ENCODE measurements around the gene KAT7.
"Not testable (repeated sequence)": the region's sequence is repeated elsewhere in the genome, so short reads cannot be mapped to it uniquely, and the experiment has no call there.

The KAT7 gene

DNA sequence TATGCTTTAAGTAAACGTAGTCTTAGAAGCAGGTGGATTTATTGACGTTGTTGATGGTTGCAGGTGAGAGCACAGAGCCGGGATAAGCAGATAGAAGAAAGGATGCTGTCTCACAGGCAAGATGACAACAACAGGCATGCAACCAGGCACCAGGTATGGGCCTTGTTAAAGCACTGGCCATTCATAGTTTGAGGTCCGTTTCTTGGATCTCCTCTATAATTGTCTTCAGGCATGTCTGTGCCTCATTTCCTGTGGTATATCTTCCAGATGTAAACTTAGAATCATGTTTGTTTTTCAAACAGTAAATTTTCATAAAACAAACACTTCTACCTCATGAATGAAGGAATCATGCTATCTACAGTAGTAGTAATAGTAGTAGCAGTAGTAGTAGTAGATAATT lies 20.6 kb downstream of the KAT7 start:
- DNase-seq (ENCODE audit: low spot score): no peak

DNA sequence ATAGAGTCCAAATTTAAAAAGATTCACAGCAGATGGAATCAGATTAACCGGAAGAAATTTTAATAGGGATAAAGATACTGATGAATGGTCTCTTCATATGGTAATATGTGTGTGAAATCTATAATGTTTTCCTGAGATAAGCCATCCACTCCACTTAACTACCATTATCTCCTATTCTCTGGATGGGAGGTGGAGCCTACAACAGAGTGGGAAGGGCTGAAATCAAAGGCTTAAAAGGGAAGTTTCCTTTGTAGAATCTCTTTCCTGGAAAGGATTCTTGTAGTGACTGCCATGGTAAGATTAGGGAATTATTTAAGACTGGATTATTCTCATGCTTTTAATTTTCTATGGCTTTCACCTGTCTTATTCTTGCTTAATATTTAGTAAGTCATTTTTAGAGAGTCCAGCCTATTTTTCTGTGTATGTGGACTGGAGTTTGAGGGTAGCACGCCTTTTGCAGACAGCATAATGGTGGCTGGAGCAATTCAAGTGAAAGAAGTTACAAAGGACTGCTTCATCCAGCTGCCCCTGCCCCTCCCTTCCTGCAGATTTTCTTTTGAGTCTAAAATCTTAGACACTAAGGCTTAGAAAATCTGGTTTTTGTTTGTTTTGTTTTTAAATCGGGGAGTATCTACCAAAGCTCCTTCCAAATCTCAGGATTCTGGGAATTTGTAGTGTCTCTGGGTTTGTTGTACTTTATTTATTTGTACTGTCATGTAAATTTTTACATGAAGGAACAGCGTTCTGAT lies 26.5 kb downstream of the KAT7 start:
- DNase-seq (ENCODE audit: low spot score): no peak

DNA sequence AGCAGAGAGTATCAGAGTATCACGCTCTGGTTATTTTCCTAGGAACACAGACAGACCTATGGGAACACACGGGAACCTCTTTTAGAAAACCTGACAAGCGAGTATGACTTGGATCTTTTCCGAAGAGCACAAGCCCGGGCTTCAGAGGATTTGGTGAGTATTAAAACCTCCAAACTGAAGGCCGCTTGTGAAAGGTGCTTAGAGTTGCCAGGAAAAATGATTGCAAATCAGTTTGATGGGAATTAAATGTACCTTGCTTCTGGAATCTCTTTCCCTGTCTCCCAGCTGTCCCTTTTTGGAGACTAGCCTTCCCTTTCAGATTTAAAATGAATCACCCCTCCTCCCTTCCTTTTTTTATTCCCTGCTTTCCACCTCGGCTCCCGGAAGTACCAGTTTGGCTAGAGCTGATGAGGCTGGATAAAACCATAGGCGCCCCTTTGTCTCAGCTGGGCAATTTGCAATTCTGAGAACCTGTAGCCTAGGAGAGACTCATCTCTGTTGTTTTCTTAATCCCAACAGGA lies 27.3 kb downstream of the KAT7 start:
- DNase-seq (ENCODE audit: low spot score): no peak

DNA sequence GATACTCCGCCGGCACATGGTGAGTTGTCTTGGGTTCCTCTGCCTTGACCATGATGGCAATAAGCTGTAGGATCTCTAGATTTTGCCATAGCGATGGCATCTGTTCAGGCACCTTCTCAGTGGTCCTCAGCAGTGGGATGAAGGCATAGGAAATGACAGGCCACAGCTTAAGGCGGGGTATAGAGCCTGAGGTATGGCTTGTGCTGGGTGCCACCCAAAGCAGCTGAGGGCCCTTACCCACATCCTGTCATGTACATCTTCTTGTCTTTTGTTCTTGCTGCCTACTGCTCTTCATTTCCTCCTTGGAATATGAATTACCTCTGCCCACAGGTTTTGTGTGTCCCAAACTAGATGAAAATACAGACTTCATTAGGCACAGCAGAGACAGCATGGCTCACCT lies 29.5 kb downstream of the KAT7 start:
- no peak for DNase-seq (ENCODE audit: low spot score)

DNA sequence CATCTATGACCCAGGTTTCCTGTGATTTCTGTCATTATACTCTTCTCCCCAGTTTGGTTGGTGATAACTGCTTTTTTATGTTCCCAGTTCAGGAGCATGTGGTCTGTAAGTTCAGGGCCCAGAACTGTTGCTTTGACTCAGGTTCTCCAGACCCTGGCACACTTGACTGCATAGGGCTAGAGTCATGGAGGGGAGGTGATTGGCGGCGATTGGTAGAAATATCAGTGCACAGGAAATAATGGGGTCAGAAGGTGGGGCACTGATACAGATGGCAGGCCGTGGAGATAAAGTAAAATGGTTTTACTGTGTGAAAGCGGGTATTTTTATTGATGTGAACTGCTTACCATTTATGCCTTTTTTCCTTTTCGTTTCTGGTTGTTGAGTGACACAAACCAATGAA lies 30.7 kb downstream of the KAT7 start:
- DNase-seq (ENCODE audit: low spot score): no peak

DNA sequence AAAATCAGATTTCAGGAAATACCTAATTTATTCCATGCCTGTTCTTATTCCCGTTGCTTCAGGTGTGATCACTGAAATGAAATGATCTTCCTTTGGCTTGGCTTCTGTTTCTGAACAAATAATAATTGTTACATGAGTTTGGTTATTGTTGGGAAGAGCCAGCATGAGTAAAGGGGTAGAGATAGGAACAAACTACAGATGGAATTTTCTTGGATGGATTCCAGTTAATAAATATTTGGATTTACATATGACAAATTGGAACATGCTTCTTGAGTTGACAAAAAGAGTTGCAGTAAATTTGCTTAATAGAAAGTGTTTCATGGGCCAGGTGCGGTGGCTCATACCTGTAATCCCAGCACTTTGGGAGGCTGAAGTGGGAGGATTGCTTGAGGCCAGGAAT lies 31.2 kb downstream of the KAT7 start:
- no peak for DNase-seq (ENCODE audit: low spot score)

DNA sequence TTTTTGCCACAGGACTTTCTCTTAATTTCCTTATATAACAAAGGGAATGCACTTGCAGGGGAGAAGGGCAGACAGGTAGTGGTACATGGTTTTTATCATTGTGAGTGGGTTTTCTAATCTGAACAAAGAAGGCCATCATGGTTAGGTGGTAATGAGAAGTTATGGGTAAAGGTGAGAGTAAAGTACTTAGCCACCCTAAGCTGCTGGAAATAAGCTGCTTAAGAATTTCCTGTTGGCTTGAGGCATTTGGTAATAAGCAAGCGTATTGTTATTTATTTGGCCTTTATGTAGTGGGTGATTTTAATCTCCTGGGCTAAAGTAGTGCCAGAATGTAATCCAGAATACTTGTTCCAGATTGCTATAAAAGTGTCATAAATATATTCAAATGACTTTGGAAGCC lies 32.3 kb downstream of the KAT7 start:
- DNase-seq (ENCODE audit: low spot score): no peak

DNA sequence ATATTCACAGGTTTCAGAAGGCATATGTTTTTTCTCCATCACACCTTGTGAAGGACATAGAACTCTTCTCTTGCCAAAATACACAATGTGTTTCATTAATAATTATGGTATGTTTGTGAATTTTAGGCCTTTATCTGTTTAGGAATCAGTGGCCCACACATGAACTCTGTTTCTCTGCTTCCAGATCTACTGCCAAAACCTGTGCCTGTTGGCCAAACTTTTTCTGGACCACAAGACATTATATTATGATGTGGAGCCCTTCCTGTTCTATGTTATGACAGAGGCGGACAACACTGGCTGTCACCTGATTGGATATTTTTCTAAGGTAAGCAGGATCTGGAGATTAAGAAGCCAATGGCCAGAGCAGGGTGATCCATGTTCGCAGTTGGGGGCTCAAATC lies 33.0 kb downstream of the KAT7 start:
- DNase-seq (ENCODE audit: low spot score): no peak

DNA sequence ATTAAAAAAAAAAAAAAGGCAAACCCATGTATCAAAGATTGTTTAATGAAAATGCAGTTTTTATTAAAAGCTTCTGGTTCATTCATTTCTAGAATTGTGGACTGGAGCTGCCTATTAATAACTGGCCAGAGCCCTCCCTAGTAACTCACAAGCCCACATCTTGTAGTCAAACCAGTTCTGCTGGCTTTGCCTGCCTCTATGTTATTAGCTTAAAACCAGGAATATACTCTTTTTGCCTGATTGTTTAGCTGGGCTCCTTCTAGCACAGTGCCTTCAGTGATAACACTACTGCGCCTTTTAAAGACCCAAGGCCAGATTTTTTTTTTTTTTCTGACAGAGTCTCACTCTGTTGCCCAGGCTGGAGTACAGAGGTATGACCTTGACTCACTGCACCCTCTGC lies 33.4 kb downstream of the KAT7 start:
- DNase-seq (ENCODE audit: low spot score): no peak

DNA sequence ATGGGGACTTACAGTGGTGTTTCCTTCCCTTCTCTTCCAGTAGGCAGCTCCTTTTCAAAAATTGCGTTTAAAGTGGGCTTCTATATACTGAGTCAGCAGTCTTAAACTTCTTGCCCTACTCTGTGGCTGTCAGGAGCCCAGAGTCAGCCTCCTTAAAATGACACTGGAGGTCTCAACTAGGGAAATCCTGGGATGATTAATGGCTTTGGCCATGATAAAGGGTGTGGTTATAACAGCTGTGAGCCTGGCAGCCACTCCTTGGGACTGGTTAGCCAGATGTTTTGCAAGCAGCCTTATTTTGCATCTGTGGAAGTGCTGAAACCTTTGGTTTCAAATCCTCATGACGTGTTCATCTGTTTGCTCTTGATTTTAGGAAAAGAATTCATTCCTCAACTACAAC lies 34.3 kb downstream of the KAT7 start:
- no peak for DNase-seq (ENCODE audit: low spot score)

DNA sequence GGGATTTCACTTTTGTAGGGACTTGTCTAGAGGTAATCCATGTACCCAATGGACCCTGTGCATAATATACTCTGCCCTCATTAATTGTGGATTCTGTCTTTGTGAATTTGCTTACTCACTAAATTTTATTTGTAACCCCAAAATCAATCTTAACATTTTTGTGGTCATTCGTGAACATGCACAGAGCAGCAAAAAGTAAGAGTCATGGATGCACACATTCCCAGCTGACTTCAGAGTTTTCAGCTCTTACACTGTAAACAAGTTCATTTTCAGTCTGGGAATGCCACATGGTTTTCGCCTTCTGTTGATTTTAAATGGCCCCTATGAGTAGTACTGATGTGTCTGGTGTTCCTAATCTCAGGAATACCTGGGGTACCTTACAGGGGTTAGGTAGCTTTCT lies 35.1 kb downstream of the KAT7 start:
- DNase-seq (ENCODE audit: low spot score): no peak

DNA sequence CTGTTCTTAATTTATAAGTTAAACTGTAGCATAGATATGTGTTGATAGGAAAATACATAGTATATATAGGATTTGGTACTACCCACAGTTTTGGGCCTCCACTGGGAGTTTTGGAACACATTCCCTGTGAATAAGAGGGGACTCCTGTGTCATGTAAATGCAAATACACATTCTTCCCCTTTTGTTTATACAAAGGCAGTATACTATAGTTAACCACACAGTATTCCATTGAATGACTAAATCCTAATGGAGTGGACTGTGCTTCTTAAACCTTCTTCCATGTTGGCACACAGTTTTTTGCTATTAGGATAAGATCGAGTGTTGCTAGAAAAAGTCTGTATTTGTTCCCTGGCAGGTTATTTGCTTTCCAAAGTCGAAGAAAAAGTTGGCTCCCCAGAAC lies 37.2 kb downstream of the KAT7 start:
- DNase-seq (ENCODE audit: low spot score): no peak

DNA sequence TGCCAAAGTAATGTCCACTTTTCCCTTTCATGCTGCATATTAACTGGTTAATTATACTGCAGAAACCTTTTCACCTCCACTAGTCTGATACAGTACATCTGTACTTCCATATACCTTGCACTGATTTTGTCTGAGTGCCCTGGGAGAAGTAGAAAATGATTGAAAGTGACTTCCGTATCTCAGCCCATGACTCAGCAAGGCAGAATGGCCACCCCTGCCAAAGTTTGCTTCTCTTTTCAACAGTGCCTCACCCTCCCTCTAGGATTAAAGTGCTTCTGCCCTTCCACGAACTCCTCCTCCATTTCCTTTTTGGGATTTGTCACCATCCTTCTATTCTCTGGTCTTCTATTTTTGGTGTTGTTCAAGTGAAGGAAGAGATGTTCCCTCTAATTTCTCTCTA lies 39.8 kb downstream of the KAT7 start:
- not testable (repeated sequence) for DNase-seq (ENCODE audit: low spot score)

DNA sequence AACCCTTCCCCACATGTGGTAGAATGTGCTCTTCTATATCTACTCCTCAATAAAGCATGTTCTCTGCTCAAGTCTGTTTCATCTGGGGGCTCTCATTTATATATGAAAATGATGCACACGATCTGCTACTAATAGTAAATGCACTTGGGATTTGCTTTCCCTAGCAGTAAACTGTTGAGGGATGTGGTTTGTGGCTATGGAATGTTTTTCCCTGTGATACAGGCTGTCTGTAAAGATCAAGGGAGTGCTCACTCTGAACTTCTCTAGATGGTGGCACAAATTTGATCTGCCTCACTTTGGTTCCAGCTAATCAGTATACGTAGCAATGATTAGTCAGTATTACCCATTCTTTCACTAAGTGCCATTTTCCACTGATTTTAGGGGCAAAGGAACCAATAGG lies 40.5 kb downstream of the KAT7 start:
- DNase-seq (ENCODE audit: low spot score): no peak

DNA sequence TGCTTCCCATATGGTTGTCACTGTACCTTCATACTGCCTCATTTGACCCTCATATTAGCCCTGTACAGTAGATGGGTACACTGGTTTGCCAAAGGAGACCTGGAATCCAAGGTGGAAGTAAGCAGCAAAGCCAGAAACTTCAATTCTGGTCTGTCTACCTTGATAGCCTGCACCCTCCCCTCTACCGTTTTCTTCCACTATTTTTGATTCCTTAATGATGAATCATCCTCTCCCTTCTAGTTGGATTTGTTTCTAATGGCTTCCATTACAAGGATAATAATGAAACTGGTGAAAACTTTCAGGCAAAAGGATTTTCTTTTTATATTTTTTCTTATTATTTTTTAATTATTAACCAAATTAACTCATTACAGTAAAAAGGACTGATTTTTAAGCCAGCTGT lies 42.1 kb downstream of the KAT7 start:
- DNase-seq (ENCODE audit: low spot score): no peak

DNA sequence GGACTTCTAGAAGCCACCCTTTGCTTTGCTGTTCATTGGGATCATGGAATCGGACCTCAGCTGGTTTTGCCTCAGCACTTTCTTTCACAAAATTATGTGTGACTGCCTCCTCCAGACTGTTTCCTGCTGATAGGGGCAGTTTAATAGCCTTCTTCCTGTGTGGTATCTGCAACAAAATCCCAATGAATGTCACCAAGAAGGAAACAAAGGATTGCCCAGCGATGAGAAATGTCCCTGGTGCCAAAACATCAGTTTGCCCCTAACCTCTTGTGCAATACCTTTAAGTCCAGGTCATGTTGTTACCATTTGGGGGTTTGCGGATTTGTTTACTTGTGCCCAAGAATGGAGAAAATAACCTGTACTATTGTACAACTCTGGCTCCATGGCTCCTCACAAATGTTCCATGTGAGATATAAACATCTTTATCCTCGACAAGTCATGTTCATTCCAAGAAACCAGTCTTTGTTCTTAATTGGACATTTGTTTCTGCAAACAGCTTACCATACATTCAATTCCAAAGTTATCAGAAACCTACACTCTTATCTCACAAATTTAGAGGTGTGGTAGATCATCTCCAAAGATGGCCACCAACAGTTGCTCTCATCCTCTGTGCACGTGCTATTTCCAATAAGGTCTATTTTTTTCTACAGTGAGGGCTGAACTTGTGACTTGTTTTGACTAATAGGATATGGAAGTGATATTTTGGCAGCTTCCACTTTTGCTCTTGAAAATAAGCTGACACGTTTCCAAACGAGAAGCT lies 44.5 kb downstream of the KAT7 start:
- DNase-seq (ENCODE audit: low spot score): no peak

DNA sequence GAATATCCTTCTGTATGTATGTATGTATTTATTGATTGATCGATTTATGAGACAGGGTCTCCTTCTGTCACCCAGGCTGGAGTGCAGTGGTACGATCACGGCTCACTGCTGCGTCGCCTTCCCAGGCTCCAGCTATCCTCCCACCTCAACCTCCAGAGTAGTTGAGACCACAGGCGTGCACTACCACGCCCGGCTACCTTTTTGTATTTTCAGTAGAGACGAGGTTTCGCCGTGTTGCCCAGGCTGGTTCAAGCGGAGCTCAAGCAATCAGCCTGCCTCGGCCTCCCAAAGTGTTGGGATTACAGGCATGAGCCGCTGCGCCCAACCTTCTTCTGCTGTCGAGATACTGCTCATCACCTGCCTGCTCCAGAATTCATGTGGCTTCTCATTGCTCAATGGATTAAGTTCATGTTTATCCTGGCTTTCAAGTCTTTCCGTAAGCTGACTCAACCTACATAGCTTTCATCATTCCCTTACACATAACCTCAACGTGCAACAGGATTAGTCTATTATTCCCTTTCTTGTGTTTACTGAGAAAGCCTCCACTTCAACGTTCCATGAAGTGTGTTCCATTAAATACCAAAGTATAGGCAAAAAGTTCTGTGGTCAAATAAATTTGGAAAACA lies 45.8 kb downstream of the KAT7 start:
- no peak for DNase-seq (ENCODE audit: low spot score)

DNA sequence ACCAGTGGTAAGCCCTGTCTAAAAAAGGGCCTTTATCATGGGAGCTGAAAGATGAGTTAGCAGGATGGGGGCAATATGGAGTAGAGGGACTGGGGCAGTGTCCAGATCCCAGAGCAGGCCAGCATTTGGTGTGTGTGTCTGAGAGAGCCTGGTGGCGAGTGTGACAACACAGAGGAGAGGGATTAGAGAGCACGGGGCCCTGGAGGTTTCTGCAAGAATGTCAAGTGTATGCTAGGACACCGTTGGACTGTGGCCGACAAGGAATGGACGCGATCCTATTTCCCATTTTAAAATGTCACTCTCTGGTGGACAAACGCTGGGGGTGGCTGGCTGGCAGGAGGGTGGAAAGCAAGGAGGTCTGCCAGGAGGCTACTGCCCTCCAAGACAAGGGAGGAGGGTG lies 47.0 kb downstream of the KAT7 start:
- DNase-seq (ENCODE audit: low spot score): no peak

DNA sequence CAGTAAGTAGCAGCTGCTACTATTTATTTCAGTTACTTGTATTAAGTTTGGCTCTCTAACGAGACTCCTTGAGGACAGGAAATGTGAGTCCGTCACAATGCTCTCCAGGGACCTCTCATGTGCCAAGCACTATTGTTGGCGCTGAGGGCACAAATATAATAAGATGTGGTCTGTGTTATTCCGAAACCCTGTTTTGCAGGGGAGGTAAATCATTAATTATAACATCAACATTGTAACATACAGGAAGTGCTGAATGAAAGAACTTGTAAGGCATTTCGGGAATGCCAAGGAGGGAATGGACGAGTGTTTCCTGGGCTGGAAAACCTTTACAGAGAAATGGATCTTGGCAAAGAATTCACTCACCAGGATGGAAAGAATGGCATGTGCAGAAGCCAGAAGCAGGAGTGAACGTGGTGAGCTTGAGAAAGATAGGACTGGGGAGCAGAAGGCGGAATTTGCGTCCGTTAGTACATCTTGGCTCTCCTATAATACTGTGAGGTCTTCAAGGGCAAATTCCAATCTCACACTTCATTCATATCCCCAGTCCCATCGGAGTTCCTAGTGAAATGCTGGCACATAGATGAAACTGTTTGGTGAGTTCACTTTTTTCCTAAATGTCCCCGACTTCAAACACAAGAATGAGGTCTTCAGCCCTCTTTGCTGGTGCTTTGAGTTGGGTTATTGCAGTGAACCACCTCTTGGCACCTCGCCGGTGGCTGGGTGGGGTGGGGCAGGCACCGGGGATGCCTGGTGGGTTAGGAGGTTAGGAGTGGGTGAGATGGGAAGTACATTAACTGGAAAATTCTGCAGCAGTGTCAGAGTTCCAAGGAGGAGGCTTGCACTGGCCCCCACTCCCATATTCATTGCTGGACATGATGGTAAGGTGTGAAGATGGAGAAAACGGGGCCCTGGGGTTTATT lies 47.9 kb downstream of the KAT7 start:
- no peak for DNase-seq (ENCODE audit: low spot score)

DNA sequence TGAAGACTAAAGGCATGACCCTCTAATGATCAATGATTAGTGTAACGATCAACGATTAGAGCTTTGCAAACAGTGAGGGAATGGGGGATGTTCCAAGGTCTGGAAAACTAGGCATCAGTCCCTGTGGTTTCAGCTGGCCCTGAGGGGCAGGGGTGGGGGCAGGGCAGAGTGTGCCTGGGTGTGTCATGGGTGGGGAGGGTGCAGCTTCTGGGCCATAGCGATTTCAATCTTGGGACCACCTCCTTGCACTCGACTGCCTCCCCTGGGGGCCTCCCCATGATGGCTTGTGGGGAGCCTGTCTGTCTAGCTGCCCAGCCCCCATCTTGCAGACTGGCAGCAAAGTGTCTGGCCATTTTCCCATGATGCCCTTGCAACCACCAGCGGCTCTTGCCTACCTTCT lies 51.0 kb downstream of the KAT7 start:
- DNase-seq (ENCODE audit: low spot score): no peak

DNA sequence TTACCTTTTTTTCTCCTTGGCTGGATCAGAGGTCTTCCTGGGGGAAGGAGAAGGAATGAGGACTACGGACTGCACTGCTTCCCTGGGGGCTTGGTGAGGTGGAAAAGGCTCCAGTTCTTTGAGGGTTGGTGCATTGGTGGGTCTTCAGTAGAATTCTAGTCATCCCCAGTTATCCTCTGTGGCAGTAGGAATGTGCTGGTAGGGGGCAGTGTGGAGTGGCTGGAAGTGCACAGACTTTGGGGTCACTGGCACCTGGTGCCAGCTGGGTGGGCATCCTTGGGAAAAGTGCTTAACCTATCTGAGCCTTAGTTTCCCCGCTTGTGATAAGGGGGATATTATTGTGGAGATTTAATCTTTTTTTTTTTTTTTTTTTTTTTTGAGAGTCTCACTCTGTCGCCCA lies 53.1 kb downstream of the KAT7 start:
- DNase-seq (ENCODE audit: low spot score): no peak

DNA sequence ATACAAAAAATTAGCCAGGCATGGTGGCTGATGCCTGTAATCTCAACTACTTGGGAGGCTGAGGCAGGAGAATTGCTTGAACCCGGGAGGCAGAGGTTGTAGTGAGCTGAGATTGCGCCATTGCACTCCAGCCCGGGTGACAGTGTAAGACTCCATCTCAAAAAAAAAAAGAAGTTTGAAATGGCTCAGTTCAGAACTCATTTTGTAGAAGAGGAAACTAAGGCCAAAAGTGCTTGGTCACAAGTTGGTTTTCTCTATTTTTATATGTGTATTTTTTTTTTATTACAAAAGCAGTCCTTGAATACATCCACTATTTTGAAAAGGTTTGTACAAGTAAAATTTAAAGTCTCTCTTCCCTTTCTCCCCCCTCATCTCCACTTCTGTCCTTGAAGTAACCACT lies 53.9 kb downstream of the KAT7 start:
- no peak for DNase-seq (ENCODE audit: low spot score)
